Measurements from ENCODE around the gene CDH16. TPM values are rescaled to one million over a fixed set of nuclear protein-coding genes. Genes with fewer than 3 reads are reported as not detected.
"Not testable (repeated sequence)": the region's sequence is repeated elsewhere in the genome, so short reads cannot be mapped to it uniquely, and the experiment has no call there.

Gene CDH16
- total RNA-seq, 1 donor from 2014 or later, result not detected

DNA sequence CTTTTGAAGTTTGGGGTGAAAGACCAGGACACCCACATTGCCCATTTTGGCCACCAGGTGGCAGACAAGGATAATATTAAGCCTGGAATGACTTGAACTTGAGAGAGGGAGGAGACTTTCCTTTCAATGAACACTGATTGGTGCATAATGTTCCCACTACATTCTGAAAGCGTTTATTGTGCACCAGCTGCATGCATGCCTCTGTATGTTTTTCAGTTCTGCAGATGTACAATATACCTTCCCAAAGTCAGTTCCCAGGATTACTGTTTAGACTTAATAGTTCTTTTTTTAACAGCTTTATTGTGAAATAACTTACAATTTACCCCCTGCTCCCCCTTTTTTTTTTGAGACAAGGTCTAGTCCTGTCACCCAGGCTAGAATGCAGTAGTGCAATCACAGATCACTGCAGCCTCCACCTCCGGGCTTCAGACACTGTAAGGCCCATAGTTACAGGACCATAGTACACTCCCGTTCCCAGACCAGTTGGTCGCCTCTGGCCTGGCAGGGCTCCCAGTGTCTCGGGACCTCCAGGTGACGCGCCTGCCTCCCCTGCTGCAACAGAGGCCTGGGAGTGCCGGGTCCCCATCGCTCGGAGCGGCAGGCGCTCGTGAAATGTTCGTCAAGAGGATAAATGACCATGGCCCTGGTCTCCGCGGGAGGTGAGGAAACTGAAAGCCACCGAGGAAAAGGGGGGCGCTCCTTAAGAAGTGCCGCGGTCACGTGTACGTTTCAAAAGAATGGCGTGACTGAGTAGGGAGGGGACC lies 28.8 kb upstream of the CDH16 start:
- DNase-seq (ENCODE audit: low read depth in 2 of 2), result peak; percentile 82 to 83

GRCh38 chr16:66946974-66947301 lies 28.3 kb upstream of the CDH16 start:
- no peak for DNase-seq (ENCODE audit: low read depth in 2 of 2)

GRCh38 chr16:66946541-66946940 lies 27.9 kb upstream of the CDH16 start:
- DNase-seq (ENCODE audit: low read depth in 2 of 2), result no peak

DNA sequence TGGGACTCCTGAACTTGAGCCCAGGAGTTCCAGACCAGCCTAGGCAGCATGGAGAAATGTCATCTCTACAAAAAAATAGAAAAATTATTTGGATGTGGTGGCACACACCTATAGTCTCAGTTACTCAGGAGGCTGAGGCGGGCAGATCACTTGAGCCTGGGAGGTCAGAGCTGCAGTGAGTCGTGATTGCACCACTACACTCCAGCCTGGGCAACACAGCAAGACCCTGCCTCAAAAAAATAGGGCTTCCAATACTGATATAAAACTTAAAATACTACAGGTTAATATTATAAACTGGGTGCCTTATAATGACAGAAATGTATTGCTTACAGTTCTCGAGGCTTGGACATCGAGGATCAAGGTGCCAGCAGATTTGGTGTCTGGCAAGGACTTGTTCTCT lies 27.3 kb upstream of the CDH16 start:
- no peak for DNase-seq (ENCODE audit: low read depth in 2 of 2)

GRCh38 chr16:66944971-66945370 lies 26.3 kb upstream of the CDH16 start:
- not testable (repeated sequence) for DNase-seq (ENCODE audit: low read depth in 2 of 2)

GRCh38 chr16:66944054-66944441 lies 25.4 kb upstream of the CDH16 start:
- DNase-seq (ENCODE audit: low read depth in 2 of 2), result no peak

DNA sequence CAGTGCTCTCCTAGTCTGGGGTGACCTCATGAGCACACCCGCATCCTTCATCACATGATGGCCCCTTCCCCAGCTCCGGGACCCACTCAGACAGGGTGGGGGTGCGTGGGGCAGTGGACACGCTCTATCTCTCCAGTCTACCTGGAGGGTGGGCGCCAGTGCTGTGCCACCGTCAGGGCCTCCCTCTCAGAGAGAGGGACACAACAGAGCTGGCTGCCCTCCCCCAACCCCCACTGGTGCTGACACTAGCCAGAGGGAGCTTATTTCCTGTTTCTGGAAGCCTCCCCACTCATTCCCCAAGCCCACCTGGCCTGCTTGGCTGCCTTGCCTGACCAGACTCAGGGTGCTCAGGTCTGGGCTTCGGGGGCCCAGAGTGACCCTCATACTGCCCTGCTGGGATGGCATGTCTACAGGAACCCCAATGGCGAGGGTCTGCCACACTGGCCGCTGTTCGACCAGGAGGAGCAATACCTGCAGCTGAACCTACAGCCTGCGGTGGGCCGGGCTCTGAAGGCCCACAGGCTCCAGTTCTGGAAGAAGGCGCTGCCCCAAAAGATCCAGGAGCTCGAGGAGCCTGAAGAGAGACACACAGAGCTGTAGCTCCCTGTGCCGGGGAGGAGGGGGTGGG lies 24.9 kb upstream of the CDH16 start:
- DNase-seq (ENCODE audit: low read depth in 2 of 2), result no peak

DNA sequence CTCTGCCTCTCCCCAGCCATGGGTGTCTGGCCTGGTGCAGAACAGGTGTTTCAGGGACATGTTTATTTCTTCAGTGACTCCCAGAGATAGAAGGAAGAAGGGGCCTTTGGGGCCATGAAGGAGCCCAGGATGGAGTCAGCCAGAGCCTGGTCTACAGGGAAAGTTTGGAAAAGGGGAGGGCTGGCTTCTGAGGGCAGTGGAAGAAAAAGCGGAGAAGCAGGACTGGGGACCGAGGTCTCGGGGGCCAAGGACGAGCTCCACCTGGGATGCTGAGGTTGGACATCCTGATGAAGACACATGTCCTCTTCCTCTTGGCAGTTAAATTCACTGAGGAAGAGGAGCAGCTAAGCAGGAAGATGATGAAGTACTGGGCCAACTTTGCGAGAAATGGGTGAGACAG lies 24.3 kb upstream of the CDH16 start:
- no peak for DNase-seq (ENCODE audit: low read depth in 2 of 2)

DNA sequence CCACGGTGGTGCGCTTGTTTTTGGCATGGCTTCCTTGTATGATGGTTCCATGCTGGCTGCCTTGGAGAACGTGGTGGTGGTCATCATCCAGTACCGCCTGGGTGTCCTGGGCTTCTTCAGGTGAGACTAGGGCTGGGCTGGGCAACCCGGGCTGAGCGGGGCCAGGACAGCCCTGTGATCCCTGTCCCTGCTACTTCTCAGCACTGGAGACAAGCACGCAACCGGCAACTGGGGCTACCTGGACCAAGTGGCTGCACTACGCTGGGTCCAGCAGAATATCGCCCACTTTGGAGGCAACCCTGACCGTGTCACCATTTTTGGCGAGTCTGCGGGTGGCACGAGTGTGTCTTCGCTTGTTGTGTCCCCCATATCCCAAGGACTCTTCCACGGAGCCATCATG lies 21.6 kb upstream of the CDH16 start:
- no peak for DNase-seq (ENCODE audit: low read depth in 2 of 2)

DNA sequence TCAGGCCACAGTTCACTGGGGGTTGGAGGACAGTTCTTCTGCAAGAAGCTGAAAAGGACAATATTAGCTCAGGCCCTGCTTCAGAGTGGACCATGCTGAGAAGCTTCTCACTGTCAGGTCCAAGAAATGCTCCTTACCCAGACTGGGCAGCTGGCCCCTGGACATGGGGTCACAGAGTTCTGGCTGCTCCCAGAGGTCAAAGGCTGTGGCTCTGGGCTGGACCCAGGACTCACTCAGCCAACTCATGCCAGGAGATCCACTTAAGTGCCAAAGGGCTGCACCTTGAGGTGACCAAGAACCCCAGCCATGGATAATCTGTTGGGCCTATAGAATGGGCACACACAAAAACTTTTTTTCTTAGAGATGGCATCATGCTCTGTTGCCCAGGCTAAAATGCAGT lies 20.7 kb upstream of the CDH16 start:
- DNase-seq (ENCODE audit: low read depth in 2 of 2), result no peak

GRCh38 chr16:66937725-66938337 lies 19.1 kb upstream of the CDH16 start:
- DNase-seq (ENCODE audit: low read depth in 2 of 2), result no peak

- no peak for DNase-seq (ENCODE audit: low read depth in 2 of 2)
Measured at GRCh38 chr16:66936889-66937554, 18.3 kb upstream of the CDH16 start.

DNA sequence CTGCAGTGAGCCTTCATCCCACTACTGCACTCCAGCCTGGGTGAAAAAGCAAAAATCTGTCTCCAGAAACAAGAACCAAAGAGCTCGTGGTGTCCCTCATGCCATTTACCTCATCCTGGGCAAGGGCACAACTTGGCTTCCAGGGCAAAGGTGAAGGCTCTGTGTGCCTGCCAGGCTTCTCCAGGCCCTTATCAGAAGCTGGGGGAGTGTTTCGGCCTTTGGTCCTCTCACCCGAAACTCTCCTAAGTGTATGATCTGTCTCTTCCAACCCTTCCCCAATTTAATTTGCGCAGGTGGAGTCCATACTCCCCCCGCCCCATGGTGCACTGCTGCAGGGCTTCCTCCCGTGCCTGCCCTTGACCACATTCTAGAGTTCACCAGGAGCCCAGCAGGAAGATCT lies 17.8 kb upstream of the CDH16 start:
- DNase-seq (ENCODE audit: low read depth in 2 of 2), result no peak

DNA sequence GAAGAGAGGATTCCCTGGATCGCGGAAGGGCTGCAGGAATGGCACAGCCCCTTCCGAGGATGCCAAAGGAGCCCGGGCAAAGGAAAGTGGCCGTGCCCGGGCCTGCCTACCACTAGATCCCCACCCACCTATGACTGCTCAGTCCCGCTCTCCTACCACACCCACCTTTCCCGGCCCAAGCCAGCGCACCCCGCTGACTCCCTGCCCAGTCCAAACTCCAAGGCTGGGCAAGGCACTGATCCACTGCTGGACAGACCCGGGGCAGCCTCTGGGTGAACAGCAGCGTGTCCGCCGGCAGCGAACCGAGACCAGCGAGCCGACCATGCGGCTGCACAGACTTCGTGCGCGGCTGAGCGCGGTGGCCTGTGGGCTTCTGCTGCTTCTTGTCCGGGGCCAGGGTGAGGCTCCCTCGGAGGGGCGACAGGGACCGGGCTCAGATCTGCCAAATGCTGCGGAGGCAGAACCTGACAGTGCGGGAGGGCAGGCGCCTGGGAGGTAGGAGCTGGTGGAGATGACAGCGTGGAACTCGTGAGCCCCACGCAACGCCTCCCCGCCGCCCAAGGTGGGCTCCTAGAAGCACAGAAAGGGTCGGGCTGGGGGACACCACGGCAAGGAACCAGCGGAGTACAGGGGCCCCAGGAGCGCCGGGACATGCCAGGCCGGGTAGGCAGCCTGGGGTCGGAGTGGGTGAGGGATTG lies 16.8 kb upstream of the CDH16 start, which contains the start of gene CES2:
CES2 (plus strand) TSS at position 203 of the 698 bp plus-strand sequence; CDS start at position 323, 120 bp downstream.
- peak; percentile 36 to 52 for DNase-seq (ENCODE audit: low read depth in 2 of 2)

GRCh38 chr16:66934839-66935313 lies 16.2 kb upstream of the CDH16 start:
- DNase-seq (ENCODE audit: low read depth in 2 of 2), result not testable (repeated sequence)

DNA sequence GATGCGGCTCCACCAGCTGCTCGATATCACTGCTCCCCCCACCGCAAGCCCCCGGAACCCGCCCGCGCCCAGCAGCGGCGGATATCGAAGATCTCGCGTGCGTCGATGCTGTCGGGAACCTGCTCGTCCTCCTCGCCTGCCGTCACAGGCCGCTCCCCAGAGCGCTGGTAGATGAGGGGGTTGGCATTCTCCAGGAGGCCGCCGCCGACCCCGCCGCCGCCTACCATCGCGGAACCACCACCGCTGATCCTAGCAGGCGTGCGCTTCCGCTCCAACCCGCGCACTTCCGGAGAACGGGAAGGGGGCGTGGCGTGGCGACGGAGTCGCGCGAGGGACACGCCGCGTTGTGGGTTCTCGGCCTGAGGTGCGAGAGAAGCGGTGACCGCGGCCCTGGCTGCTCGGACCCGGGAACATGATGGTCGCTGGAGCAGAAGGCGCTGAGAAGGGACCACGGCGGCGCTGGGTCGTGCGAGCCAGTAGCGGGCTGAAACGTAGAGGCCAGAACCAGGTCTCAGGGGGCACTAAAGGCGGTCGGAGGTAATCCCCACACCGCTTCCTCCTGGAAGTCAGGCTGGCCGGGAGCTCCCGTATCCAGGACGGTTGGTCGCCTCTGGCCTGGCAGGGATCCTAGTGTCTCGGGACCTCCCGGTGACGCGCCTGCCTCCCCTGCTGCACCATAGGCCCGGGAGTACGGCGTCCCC lies 15.6 kb upstream of the CDH16 start, which contains the start of gene CIAO2B:
CIAO2B (minus strand) TSS at position 265 of the 701 bp plus-strand sequence; CDS start at position 227, 38 bp downstream.
- DNase-seq (ENCODE audit: low read depth in 2 of 2), result peak; percentile 88 to 92

GRCh38 chr16:66933776-66934137 lies 15.1 kb upstream of the CDH16 start:
- DNase-seq (ENCODE audit: low read depth in 2 of 2), result no peak

DNA sequence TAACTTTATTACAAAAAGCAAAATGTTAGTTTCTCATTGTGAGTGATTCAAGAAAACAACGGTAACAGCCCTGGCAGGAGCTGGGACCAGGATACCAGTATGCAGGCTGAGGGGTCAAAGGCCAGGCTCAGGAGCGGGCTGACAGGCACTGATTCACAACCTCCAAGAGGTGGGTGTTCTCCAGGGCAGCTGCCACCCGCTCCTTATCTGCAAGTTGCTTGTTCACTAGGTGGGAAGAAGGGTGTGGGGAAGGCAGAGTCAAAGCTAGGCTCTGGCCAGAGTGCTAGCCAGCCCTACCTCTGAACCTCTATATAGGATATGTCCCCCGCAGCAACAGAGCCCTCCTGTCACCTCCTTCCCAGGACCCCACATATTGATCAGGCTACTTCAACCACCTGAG lies 13.4 kb upstream of the CDH16 start:
- DNase-seq (ENCODE audit: low read depth in 2 of 2), result no peak

- no peak for DNase-seq (ENCODE audit: low read depth in 2 of 2)
Measured at GRCh38 chr16:66931665-66932064, 13.0 kb upstream of the CDH16 start.

- peak; percentile 40 to 45 for DNase-seq (ENCODE audit: low read depth in 2 of 2)
Measured at GRCh38 chr16:66930189-66930588, 11.5 kb upstream of the CDH16 start.
